DMS 273 treated with DMSO at 0.1 percent for 48 hours (cell line): ENCODE measurements around the gene GIMAP5.

Experiments
- DNase-seq: peaks from one replicate; lab custom pipeline; 2025; lab: John Stamatoyannopoulos, UW

Gene GIMAP5

GRCh38 chr7:150735596-150736358, 1.4 kb upstream of the GIMAP5 start:
- DNase-seq: no peak

DNA sequence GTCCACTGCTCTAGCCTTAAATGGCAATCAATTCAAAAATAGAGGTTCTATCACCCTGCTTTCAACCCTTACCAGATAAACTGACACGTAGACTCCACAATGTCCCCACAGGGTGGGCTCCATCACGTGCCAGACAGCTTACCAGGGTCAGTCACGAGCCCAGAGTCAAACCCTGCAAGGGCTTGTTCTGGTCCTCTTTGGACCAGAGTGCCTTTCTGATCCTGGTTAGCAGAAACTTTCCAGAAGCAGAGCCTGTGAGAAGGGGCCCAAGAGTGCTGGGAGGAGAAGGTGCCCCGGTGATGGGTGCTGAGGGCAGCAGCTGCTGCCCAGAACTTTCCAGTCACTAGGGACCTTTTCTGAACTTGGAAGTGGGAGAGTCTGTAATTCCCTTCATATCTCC, 354 bp upstream of the GIMAP5 start:
- no peak for DNase-seq

- no peak for DNase-seq
These were observed 874 bp downstream of the GIMAP5 start for GRCh38 chr7:150738092-150738491.

- DNase-seq: no peak
These were observed 1.4 kb downstream of the GIMAP5 start for GRCh38 chr7:150738591-150739001.

- no peak for DNase-seq
These were observed 1.8 kb downstream of the GIMAP5 start for GRCh38 chr7:150739033-150739432.

DNA sequence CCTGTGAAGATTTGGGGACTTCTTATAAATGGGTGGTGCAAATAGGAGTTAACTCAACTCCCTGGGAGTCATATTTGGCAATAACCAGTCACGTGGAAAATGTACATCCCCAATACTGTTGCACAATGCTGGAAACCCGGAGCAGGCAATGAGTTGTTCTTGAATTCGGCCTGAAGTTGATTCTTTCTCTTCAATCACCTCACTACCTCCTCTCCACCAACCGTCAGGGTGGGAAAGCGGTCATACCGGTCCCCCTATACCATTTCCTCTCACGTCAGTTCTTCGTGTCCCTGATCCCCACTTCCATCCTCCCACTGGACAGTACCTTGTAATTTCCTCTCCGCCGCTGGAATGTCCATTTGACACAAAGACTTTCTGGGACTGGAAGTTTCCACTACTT, 2.8 kb downstream of the GIMAP5 start:
- DNase-seq: no peak

DNA sequence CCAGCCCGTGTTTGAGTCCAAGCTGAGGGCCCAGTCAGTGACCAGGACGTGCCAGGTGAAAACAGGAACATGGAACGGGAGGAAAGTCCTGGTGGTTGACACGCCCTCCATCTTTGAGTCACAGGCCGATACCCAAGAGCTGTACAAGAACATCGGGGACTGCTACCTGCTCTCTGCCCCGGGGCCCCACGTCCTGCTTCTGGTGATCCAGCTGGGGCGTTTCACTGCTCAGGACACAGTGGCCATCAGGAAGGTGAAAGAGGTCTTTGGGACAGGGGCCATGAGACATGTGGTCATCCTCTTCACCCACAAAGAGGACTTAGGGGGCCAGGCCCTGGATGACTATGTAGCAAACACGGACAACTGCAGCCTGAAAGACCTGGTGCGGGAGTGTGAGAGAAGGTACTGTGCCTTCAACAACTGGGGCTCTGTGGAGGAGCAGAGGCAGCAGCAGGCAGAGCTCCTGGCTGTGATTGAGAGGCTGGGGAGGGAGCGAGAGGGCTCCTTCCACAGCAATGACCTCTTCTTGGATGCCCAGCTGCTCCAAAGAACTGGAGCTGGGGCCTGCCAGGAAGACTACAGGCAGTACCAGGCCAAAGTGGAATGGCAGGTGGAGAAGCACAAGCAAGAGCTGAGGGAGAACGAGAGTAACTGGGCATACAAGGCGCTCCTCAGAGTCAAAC, 5.2 kb downstream of the GIMAP5 start:
- no peak for DNase-seq

- DNase-seq: no peak
These were observed 6.9 kb downstream of the GIMAP5 start for GRCh38 chr7:150744041-150744656.

- no peak for DNase-seq
These were observed 7.9 kb downstream of the GIMAP5 start for GRCh38 chr7:150745086-150745485.

- DNase-seq: no peak
These were observed 8.7 kb downstream of the GIMAP5 start for GRCh38 chr7:150745876-150746275.

- no peak for DNase-seq
These were observed 9.7 kb downstream of the GIMAP5 start for GRCh38 chr7:150746921-150747320.

DNA sequence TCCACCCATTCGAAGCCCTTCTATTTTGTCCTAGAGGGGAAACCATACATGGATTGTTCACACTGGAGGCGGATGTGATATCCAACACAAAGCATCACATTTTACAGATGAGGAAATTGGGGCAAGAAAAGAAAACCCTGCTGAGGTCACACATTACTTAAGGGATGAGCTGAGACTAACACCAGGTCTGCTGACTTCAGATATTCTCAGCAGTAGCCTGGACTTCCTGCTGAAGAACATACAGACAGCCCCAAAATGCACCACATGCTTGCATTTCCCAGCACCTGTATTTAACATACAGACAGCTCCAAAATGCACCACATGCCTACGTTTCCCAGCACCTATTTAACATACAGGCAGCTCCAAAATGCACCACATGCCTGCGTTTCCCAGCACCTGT, 11.2 kb downstream of the GIMAP5 start:
- DNase-seq: no peak

- no peak for DNase-seq
These were observed 14.5 kb downstream of the GIMAP5 start for GRCh38 chr7:150751702-150752101.

DNA sequence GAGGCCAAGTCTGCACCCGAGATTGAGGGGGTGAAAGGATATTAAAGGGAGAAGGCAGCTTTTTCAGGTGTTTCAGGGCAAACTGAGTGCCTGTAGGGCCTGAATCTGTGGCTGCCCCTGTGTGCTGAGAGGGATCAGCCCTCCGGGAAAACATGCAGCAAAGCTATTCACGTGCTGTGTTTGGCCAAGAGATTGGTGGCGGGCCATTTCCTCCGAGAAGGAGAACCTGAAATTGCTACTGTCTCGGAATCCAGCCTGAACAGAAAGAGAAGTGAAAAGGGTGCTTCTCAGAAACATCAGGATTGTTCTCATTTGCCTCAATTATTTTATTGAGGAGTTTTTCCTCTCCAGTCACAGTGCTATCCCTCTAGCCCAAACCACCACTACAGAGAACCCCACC, 16.0 kb downstream of the GIMAP5 start:
- DNase-seq: no peak

DNA sequence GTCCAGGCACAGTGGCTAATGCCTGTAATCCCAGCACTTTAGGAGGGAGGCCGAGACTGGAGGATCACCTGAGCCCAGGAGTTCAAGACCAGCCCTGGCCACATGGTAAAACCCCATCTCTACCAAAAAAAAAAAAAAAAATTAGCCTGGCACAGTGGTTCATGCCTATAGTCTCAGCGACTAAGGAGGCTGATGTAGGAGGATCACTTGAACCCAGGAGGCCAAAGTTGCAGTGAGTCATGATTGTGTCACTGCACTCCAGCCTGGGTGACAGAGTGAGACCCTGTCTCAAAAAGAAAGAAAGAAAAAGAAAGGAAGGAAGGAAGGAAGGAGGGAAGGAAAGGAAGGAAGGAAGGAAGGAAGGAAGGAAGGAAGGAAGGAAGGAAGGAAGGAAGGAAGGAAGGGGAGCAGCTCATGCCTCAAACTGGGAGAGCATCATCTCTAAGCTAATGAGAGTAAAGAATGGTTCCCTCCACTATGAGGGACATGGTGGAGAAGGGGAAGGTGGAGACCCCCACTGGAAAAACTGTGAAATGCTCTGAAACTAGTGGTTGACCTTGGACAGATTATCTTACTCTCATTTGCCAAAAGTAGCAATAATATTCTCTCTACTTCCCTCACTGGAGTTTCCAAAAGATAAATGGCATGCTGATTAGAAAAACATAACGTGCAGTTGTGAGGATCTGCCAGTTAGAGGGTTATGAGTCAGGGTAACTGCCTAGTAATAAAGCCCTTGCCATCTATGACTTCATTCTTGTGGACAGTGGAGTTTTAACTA, 16.8 kb downstream of the GIMAP5 start:
- DNase-seq: no peak

DNA sequence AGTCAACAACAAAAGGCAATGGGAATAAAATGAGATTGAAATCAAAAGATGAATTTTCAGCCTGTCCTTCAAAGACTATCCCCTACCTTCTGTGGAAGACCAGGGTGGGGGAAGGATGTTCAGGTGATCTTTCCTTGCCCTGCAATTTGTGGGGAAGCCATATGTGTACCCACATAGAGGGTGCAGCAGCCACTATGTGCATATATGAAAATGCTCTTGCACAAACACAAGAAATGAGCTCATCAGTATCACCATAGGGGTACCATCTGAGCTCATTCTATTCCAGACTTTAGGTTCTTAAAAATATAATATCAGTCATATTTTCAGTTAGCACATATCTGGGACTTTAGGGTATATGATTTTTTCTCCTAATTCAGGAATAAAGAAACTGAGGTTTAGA, 17.7 kb downstream of the GIMAP5 start:
- no peak for DNase-seq

DNA sequence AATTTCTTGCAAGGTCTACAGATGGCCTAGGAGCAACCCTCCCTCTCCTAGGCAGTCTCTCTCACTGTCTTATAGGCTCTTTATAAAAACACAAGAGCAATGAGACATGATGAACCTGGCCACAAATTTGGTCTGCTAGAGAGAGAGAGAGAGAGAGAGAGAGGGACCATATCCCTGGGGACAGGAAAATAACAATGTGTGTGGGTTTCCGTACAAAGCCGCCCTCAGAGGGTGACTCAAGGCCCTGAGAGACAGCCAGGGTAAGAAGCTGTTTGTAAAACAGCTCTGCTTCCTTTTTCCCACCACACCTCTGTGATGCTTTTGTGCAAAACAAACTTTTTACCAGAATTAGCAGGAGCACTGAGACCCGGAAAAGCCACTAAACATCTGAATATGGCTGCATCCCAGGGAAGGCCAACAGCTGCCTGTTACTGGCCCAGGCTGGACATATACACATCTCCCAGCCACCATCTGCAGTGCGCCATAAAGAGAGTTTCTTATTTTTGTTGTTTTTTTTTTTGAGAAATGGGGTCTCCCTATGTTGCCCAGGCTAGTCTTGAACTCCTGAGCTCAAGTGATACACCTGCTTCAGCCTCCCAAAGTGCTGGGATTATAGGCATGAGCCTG, 18.4 kb downstream of the GIMAP5 start:
- DNase-seq: no peak

- DNase-seq: no peak
These were observed 18.9 kb downstream of the GIMAP5 start for GRCh38 chr7:150756166-150756565.

- DNase-seq: peak; percentile 9
These were observed 19.6 kb downstream of the GIMAP5 start for GRCh38 chr7:150756858-150757257.

DNA sequence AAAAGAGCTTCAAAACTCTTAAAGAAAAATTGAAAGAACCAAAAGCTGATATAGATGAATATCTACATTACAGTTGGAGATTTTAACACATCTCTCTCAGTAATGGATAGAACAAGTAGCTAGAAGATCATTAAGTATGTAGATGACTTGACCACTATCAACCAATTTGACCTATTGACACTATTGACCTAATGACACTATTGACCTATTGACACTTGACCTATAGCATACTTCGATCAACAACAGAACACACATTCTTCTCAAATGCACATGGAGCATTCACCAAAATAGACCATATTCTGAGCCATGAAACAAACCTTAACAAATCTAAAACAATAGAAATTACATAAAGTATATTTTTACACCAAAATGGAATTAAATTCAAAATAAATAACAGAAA, 22.3 kb downstream of the GIMAP5 start:
- DNase-seq: no peak

GRCh38 chr7:150766334-150766709, 29.1 kb downstream of the GIMAP5 start:
- no peak for DNase-seq

GRCh38 chr7:150769768-150770167, 32.5 kb downstream of the GIMAP5 start:
- no peak for DNase-seq
